MG63 (cell line): ENCODE results near the gene JTB. TPM values are rescaled to one million over a fixed set of nuclear protein-coding genes. Genes with fewer than 3 reads are reported as not detected.

Experiments
- DNase-seq: peaks from one replicate; pipeline ENCODE4 v3.0.0-alpha.2; 2020
- H3K27me3 ChIP-seq: fragments of 250-450 bp; sonication (Bioruptor Pico); 2 replicates; pipeline ENCODE4 v1.5.1; 2020; ENCODE audit warnings: mild to moderate bottlenecking, moderate library complexity
- H3K36me3 ChIP-seq: fragments of 250-450 bp; sonication (Bioruptor Pico); 2 replicates; pipeline ENCODE4 v1.5.1; 2020; ENCODE audit warnings: mild to moderate bottlenecking, moderate library complexity
- H3K4me3 ChIP-seq: fragments of 250-450 bp; sonication (Bioruptor Pico); 2 replicates; pipeline ENCODE4 v1.5.1; 2020; ENCODE audit warnings: mild to moderate bottlenecking, moderate library complexity
- H3K9me3 ChIP-seq: fragments of 250-450 bp; sonication (Bioruptor Pico); 2 replicates; pipeline ENCODE4 v1.5.1; 2020; ENCODE audit warnings: mild to moderate bottlenecking, moderate library complexity
- total RNA-seq: library from RNA; depleted of rRNA; stranded (reverse); fragments of >200 nt; shearing (Covaris generic); gene quantifications from 2 replicates; pipeline ENCODE4 v1.2.3, GENCODE V29; 2014; ENCODE audit warnings: low replicate concordance; rRNA removed

Gene JTB
- total RNA-seq, 1 experiment from 2014 or later: 354 TPM

DNA sequence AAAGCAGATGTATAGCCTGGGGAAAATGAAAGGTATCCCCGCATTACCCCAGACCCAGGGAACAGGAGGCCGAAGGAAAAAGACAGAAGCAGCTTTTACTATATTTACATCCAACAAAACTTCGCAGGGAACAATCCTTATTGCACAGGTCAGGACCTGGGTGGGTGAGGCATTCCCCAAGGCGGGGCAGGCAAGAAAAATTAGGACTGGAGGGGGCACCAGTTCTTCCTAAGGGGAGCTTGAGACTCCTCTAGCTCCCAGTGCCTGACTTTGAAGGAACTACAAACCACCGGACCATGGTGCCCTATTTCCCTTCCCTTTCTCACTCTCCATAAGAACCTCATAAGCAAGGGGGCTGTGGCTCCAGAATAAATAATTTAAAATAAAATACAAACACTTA lies 48.0 kb downstream of the JTB start:
- Histone ChIP-seq H3K27me3 (no peaks in the 10 kb centered on the region), H3K36me3 (peaks cover 22% of the 10 kb centered on the region), H3K4me3 (no peak overlapping the region), H3K9me3 (no peaks in the 10 kb centered on the region)
- DNase-seq: no peak

GRCh38 chr1:153928791-153929341 lies 48.6 kb downstream of the JTB start:
- DNase-seq: peak; percentile 58
- Histone ChIP-seq H3K4me3 (no peak overlapping the region), H3K27me3 (no peaks in the 10 kb centered on the region), H3K36me3 (peaks cover 16% of the 10 kb centered on the region), H3K9me3 (no peaks in the 10 kb centered on the region)

DNA sequence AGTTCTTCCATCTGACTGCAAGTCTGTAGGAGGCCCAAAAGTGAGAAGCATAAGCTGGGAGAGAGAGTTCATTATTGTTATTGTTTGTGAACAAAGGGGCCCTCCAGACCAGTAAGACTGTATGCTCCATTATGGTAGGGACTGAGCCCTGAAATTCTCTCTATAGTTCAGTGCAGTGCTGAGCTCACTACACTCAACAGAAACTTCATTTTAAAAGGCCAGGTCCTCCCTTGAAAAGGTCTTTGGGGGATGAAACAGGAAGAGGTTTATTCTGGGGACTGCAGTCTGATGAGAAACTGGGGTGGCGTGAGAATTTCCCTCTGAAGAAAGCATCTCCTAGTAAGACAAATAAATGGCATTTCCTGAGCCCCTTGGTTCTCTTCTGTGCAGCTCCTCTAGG lies 49.2 kb downstream of the JTB start:
- H3K36me3 ChIP-seq: peaks cover 16% of the 10 kb centered on the region
- DNase-seq: no peak
- no peaks in the 10 kb centered on the region for H3K9me3 ChIP-seq
- H3K27me3 ChIP-seq: no peaks in the 10 kb centered on the region
- no peak overlapping the region for H3K4me3 ChIP-seq

- peaks cover 12% of the 10 kb centered on the region for H3K36me3 ChIP-seq
- no peak overlapping the region for H3K4me3 ChIP-seq
- H3K27me3 ChIP-seq: no peaks in the 10 kb centered on the region
- H3K9me3 ChIP-seq: no peaks in the 10 kb centered on the region
- no peak for DNase-seq
Observed at GRCh38 chr1:153926405-153926804, 51.1 kb downstream of the JTB start.

Other genes starting within 250 kb of the JTB start
- 22.4 and 29.4 TPM in 2 replicates for gene INTS3, start 249.6 kb downstream of the JTB start, total RNA-seq
- 1.3 and 3.3 TPM in 2 replicates for gene SLC27A3, start 202.3 kb downstream of the JTB start, total RNA-seq
- 5.9 and 7.4 TPM in 2 replicates for gene GATAD2B, start 54.7 kb downstream of the JTB start, total RNA-seq
- gene DENND4B, start 31.0 kb downstream of the JTB start, total RNA-seq: 7.7 and 9.3 TPM in 2 replicates
- 0.96 and 3.6 TPM in 2 replicates for gene CRTC2, start 19.1 kb downstream of the JTB start, total RNA-seq
- 154 and 223 TPM in 2 replicates for gene SLC39A1, start 14.1 kb downstream of the JTB start, total RNA-seq
- gene CREB3L4, start 9.8 kb downstream of the JTB start, total RNA-seq: 12.8 and 35.3 TPM in 2 replicates
- gene RAB13, start 8.7 kb upstream of the JTB start, total RNA-seq: 11.3 and 13.3 TPM in 2 replicates
- 1,401 and 2,666 TPM in 2 replicates for gene RPS27, start 13.1 kb upstream of the JTB start, total RNA-seq
- gene NUP210L, start 177.4 kb upstream of the JTB start, total RNA-seq: not detected in 2 replicates
- 991 and 1,067 TPM in 2 replicates for gene TPM3, start 214.4 kb upstream of the JTB start, total RNA-seq
- not detected in 2 replicates for gene CFAP141, start 228.7 kb upstream of the JTB start, total RNA-seq
- gene UBAP2L, start 243.3 kb upstream of the JTB start, total RNA-seq: 208 and 217 TPM in 2 replicates